ENCODE data around the gene SH3D19.

The SH3D19 gene

GRCh38 chr4:151226004-151226932 is 99.1 kb downstream of the SH3D19 start:
- no peak overlapping the region for H4K5ac ChIP-seq (ENCODE audit: low read length)
- no peak overlapping the region for H3K18ac ChIP-seq (ENCODE audit: low read length)
- no CpG with 5 or more reads among the region's 10 CpGs for WGBS (ENCODE audit: extremely low coverage, insufficient coverage, low lambda C conversion rate)
- H3K27me3 ChIP-seq (ENCODE audit: insufficient read depth, low read length, poor library complexity) = no peaks in the 10 kb centered on the region
- H2BK120ac ChIP-seq (ENCODE audit: low read depth, low read length) = no peak overlapping the region
- no peak overlapping the region for H3K56ac ChIP-seq (ENCODE audit: low read length)
- H3K36me3 ChIP-seq (ENCODE audit: control insufficient read depth, insufficient read depth, low read length) = no peaks in the 10 kb centered on the region
- H4K8ac ChIP-seq (ENCODE audit: low read depth, low read length) = no peak overlapping the region
- peaks cover 2% of the 10 kb centered on the region for H3K4me1 ChIP-seq (ENCODE audit: control insufficient read depth, low read depth, low read length)
- H3K79me1 ChIP-seq (ENCODE audit: low read length) = peaks cover 2% of the 10 kb centered on the region
- H3K4me3 ChIP-seq (ENCODE audit: low read length) = no peak overlapping the region
- H3K79me2 ChIP-seq (ENCODE audit: control insufficient read depth, insufficient read depth, low read length) = no peaks in the 10 kb centered on the region
- no peak overlapping the region for H3K27ac ChIP-seq (ENCODE audit: low read depth, low read length)
- no peak overlapping the region for H3K4ac ChIP-seq (ENCODE audit: low read depth, low read length)
- no peak overlapping the region for H3K9ac ChIP-seq (ENCODE audit: low read length)
- no peak overlapping the region for H2BK15ac ChIP-seq (replicated peaks; ENCODE audit: low read depth)
- peak; percentile 22 for DNase-seq
- H3K23ac ChIP-seq (ENCODE audit: low read length) = no peak overlapping the region
- H3K4me2 ChIP-seq (ENCODE audit: low read length) = no peak overlapping the region
- H2BK5ac ChIP-seq (ENCODE audit: low read length) = no peak overlapping the region
- H2AK5ac ChIP-seq (ENCODE audit: low read length) = no peak overlapping the region

- Histone ChIP-seq H3K4me1 (ENCODE audit: control insufficient read depth, low read depth, low read length) (peaks cover 2% of the 10 kb centered on the region), H2BK120ac (ENCODE audit: low read depth, low read length) (no peak overlapping the region), H3K27ac (ENCODE audit: low read depth, low read length) (no peak overlapping the region), H3K79me2 (ENCODE audit: control insufficient read depth, insufficient read depth, low read length) (no peaks in the 10 kb centered on the region), H3K9ac (ENCODE audit: low read length) (no peak overlapping the region), H3K4me3 (ENCODE audit: low read length) (no peak overlapping the region), H3K27me3 (ENCODE audit: insufficient read depth, low read length, poor library complexity) (no peaks in the 10 kb centered on the region), H4K5ac (ENCODE audit: low read length) (no peak overlapping the region), H3K4ac (ENCODE audit: low read depth, low read length) (no peak overlapping the region), H3K56ac (ENCODE audit: low read length) (no peak overlapping the region), H3K23ac (ENCODE audit: low read length) (no peak overlapping the region), H3K36me3 (ENCODE audit: control insufficient read depth, insufficient read depth, low read length) (no peaks in the 10 kb centered on the region), H4K8ac (ENCODE audit: low read depth, low read length) (no peak overlapping the region), H3K18ac (ENCODE audit: low read length) (no peak overlapping the region), H2BK15ac (replicated peaks; ENCODE audit: low read depth) (no peak overlapping the region), H3K4me2 (ENCODE audit: low read length) (no peak overlapping the region), H3K79me1 (ENCODE audit: low read length) (peaks cover 2% of the 10 kb centered on the region), H2AK5ac (ENCODE audit: low read length) (no peak overlapping the region), H2BK5ac (ENCODE audit: low read length) (no peak overlapping the region)
- no peak for DNase-seq
- WGBS (ENCODE audit: extremely low coverage, insufficient coverage, low lambda C conversion rate) = no CpG with 5 or more reads among the region's 4 CpGs
These were observed 101.9 kb downstream of the SH3D19 start for GRCh38 chr4:151223465-151223864.

- H2BK15ac ChIP-seq (replicated peaks; ENCODE audit: low read depth) = no peak overlapping the region
- WGBS (ENCODE audit: extremely low coverage, insufficient coverage, low lambda C conversion rate) = no CpG with 5 or more reads among the region's 2 CpGs
- H2BK5ac ChIP-seq (ENCODE audit: low read length) = no peak overlapping the region
- H3K18ac ChIP-seq (ENCODE audit: low read length) = no peak overlapping the region
- H3K4me1 ChIP-seq (ENCODE audit: control insufficient read depth, low read depth, low read length) = no peaks in the 10 kb centered on the region
- H4K8ac ChIP-seq (ENCODE audit: low read depth, low read length) = no peak overlapping the region
- H3K27me3 ChIP-seq (ENCODE audit: insufficient read depth, low read length, poor library complexity) = no peaks in the 10 kb centered on the region
- H3K23ac ChIP-seq (ENCODE audit: low read length) = no peak overlapping the region
- H4K5ac ChIP-seq (ENCODE audit: low read length) = no peak overlapping the region
- no peak overlapping the region for H3K9ac ChIP-seq (ENCODE audit: low read length)
- no peaks in the 10 kb centered on the region for H3K79me2 ChIP-seq (ENCODE audit: control insufficient read depth, insufficient read depth, low read length)
- no peak overlapping the region for H2BK120ac ChIP-seq (ENCODE audit: low read depth, low read length)
- no peaks in the 10 kb centered on the region for H3K79me1 ChIP-seq (ENCODE audit: low read length)
- H3K4me3 ChIP-seq (ENCODE audit: low read length) = no peak overlapping the region
- no peak overlapping the region for H2AK5ac ChIP-seq (ENCODE audit: low read length)
- H3K27ac ChIP-seq (ENCODE audit: low read depth, low read length) = no peak overlapping the region
- no peaks in the 10 kb centered on the region for H3K36me3 ChIP-seq (ENCODE audit: control insufficient read depth, insufficient read depth, low read length)
- no peak for DNase-seq
- H3K56ac ChIP-seq (ENCODE audit: low read length) = no peak overlapping the region
- H3K4me2 ChIP-seq (ENCODE audit: low read length) = no peak overlapping the region
- no peak overlapping the region for H3K4ac ChIP-seq (ENCODE audit: low read depth, low read length)
These were observed 105.5 kb downstream of the SH3D19 start for GRCh38 chr4:151219948-151220347.

- no peak for DNase-seq
- Histone ChIP-seq H3K79me1 (ENCODE audit: low read length) (no peaks in the 10 kb centered on the region), H2BK5ac (ENCODE audit: low read length) (no peak overlapping the region), H3K27me3 (ENCODE audit: insufficient read depth, low read length, poor library complexity) (no peaks in the 10 kb centered on the region), H2BK120ac (ENCODE audit: low read depth, low read length) (no peak overlapping the region), H2AK5ac (ENCODE audit: low read length) (no peak overlapping the region), H3K18ac (ENCODE audit: low read length) (no peak overlapping the region), H4K5ac (ENCODE audit: low read length) (no peak overlapping the region), H4K8ac (ENCODE audit: low read depth, low read length) (no peak overlapping the region), H3K4me3 (ENCODE audit: low read length) (no peak overlapping the region), H3K56ac (ENCODE audit: low read length) (no peak overlapping the region), H3K4me2 (ENCODE audit: low read length) (no peak overlapping the region), H3K9ac (ENCODE audit: low read length) (no peak overlapping the region), H3K23ac (ENCODE audit: low read length) (no peak overlapping the region), H3K4ac (ENCODE audit: low read depth, low read length) (no peak overlapping the region), H2BK15ac (replicated peaks; ENCODE audit: low read depth) (no peak overlapping the region), H3K79me2 (ENCODE audit: control insufficient read depth, insufficient read depth, low read length) (no peaks in the 10 kb centered on the region), H3K27ac (ENCODE audit: low read depth, low read length) (no peak overlapping the region), H3K36me3 (ENCODE audit: control insufficient read depth, insufficient read depth, low read length) (no peaks in the 10 kb centered on the region), H3K4me1 (ENCODE audit: control insufficient read depth, low read depth, low read length) (no peaks in the 10 kb centered on the region)
- no CpG with 5 or more reads among the region's 4 CpGs for WGBS (ENCODE audit: extremely low coverage, insufficient coverage, low lambda C conversion rate)
These were observed 106.3 kb downstream of the SH3D19 start for GRCh38 chr4:151219091-151219490.

GRCh38 chr4:151218343-151218742 is 107.1 kb downstream of the SH3D19 start:
- Histone ChIP-seq H3K4ac (ENCODE audit: low read depth, low read length) (no peak overlapping the region), H3K9ac (ENCODE audit: low read length) (no peak overlapping the region), H3K4me1 (ENCODE audit: control insufficient read depth, low read depth, low read length) (no peaks in the 10 kb centered on the region), H3K4me2 (ENCODE audit: low read length) (no peak overlapping the region), H3K36me3 (ENCODE audit: control insufficient read depth, insufficient read depth, low read length) (no peaks in the 10 kb centered on the region), H3K23ac (ENCODE audit: low read length) (no peak overlapping the region), H3K18ac (ENCODE audit: low read length) (no peak overlapping the region), H3K27me3 (ENCODE audit: insufficient read depth, low read length, poor library complexity) (no peaks in the 10 kb centered on the region), H3K79me2 (ENCODE audit: control insufficient read depth, insufficient read depth, low read length) (no peaks in the 10 kb centered on the region), H3K27ac (ENCODE audit: low read depth, low read length) (no peak overlapping the region), H3K79me1 (ENCODE audit: low read length) (no peaks in the 10 kb centered on the region), H2BK15ac (replicated peaks; ENCODE audit: low read depth) (no peak overlapping the region), H4K8ac (ENCODE audit: low read depth, low read length) (no peak overlapping the region), H3K56ac (ENCODE audit: low read length) (no peak overlapping the region), H4K5ac (ENCODE audit: low read length) (no peak overlapping the region), H2AK5ac (ENCODE audit: low read length) (no peak overlapping the region), H2BK5ac (ENCODE audit: low read length) (no peak overlapping the region), H2BK120ac (ENCODE audit: low read depth, low read length) (no peak overlapping the region), H3K4me3 (ENCODE audit: low read length) (no peak overlapping the region)
- peak; percentile 21 for DNase-seq
- no CpG with 5 or more reads among the region's 2 CpGs for WGBS (ENCODE audit: extremely low coverage, insufficient coverage, low lambda C conversion rate)
